PC-3 (cell line): ENCODE measurements around the gene HHAT. TPM values are rescaled to one million over a fixed set of nuclear protein-coding genes. Genes with fewer than 3 reads are reported as not detected.

ENCODE experiments used
- ATAC-seq: fragments of 200-7000 bp; cut with Tn5 transposase; 2 replicates; pipeline ENCODE4 v1.9.1; 2020; ENCODE audit warnings: mild to moderate bottlenecking, moderate library complexity
- BruUV-seq: library from RNA; stranded (reverse); fragments of 400-500 nt; replicated peaks from 2 replicates; lab custom pipeline; 2021; lab: Mats Ljungman, UMichigan
- CTCF ChIA-PET: fragments of 300-600 bp; sonication (Branson Sonifier 250); formaldehyde crosslinking; loops from one replicate; lab custom pipeline; 2022; ENCODE audit warnings: antibody characterized with exemption; lab: Charles Lee
- POLR2A ChIA-PET: fragments of 300-600 bp; sonication (Branson Sonifier 250); formaldehyde crosslinking; loops from one replicate; lab custom pipeline; 2022; ENCODE audit warnings: antibody characterized with exemption; ENCODE audit not compliant: unreplicated experiment; lab: Charles Lee
- DNase-seq: peaks from one replicate; pipeline ENCODE4 v3.0.0-alpha.2; 2015
- H2AFZ ChIP-seq: fragments of 300-600 bp; sonication (generic); 2 replicates; pipeline ENCODE4 v1.6.0; 2016; ENCODE audit warnings: antibody characterized with exemption, low read length
- H3F3A ChIP-seq: fragments of 300-600 bp; sonication (generic); one replicate; pipeline ENCODE4 v1.6.0; 2017; ENCODE audit warnings: antibody characterized with exemption, low read length, control low read depth, mild to moderate bottlenecking; ENCODE audit not compliant: unreplicated experiment
- H3K27ac ChIP-seq: fragments of 300-600 bp; sonication (generic); 2 replicates; pipeline ENCODE4 v1.5.1; 2016; ENCODE audit warnings: mild to moderate bottlenecking, low read length
- H3K27me3 ChIP-seq: fragments of 300-600 bp; sonication (generic); 2 replicates; pipeline ENCODE4 v1.6.1; 2016; ENCODE audit warnings: low read length, mixed read lengths
- H3K36me3 ChIP-seq: fragments of 300-600 bp; sonication (generic); 2 replicates; pipeline ENCODE4 v1.6.1; 2016; ENCODE audit warnings: low read depth, mixed run types, low read length, mixed read lengths
- H3K4me1 ChIP-seq: fragments of 300-600 bp; sonication (generic); 2 replicates; pipeline ENCODE4 v1.5.1; 2016; ENCODE audit warnings: low read length; ENCODE audit not compliant: insufficient read depth
- H3K4me2 ChIP-seq: fragments of 300-600 bp; sonication (generic); 2 replicates; pipeline ENCODE4 v1.6.0; 2016; ENCODE audit warnings: low read length
- H3K4me3 ChIP-seq: fragments of 300-600 bp; sonication (generic); 2 replicates; pipeline ENCODE4 v1.5.1; 2016; ENCODE audit warnings: mild to moderate bottlenecking, low read length, mixed read lengths
- H3K79me2 ChIP-seq: fragments of 300-600 bp; sonication (generic); 2 replicates; pipeline ENCODE4 v1.6.1; 2017; ENCODE audit warnings: low read length, mixed read lengths
- H3K9ac ChIP-seq: fragments of 300-600 bp; sonication (generic); 2 replicates; pipeline ENCODE4 v1.6.0; 2016; ENCODE audit warnings: mild to moderate bottlenecking, low read length
- H3K9me2 ChIP-seq: fragments of 300-600 bp; sonication (generic); replicated peaks from 2 replicates; pipeline ENCODE4 v1.6.1; 2016; ENCODE audit warnings: mixed run types, low read length, mixed read lengths
- H3K9me3 ChIP-seq: fragments of 300-600 bp; sonication (generic); 2 replicates; pipeline ENCODE4 v1.6.1; 2016; ENCODE audit warnings: low read length, mixed read lengths
- H4K20me1 ChIP-seq: fragments of 300-600 bp; sonication (generic); 2 replicates; pipeline ENCODE4 v1.6.1; 2016; ENCODE audit warnings: low read length, mixed read lengths
- EZH2 ChIP-seq: fragments of 300-600 bp; sonication (generic); IDR thresholded peaks from one replicate; pipeline ENCODE4 v1.6.1; 2017; ENCODE audit warnings: antibody characterized with exemption, mild to moderate bottlenecking, low read length; ENCODE audit not compliant: unreplicated experiment
- EZH2phosphoT487 ChIP-seq: fragments of 300-600 bp; sonication (generic); IDR thresholded peaks from 2 replicates; pipeline ENCODE4 v1.6.1; 2018; ENCODE audit warnings: mild to moderate bottlenecking, antibody characterized with exemption, low read length, borderline replicate concordance
- intact Hi-C: fragments of 100-400 bp; cut with micrococcal nuclease; formaldehyde crosslinking; loops from 2 replicates; pipeline ENCODE4 v1.9.0; 2023
- total RNA-seq: library from RNA; depleted of rRNA; stranded (reverse); fragments of >200 nt; gene quantifications from 2 replicates; pipeline ENCODE4 v1.2.3, GENCODE V29; 2014
- TF ChIP-seq, protein P1 (sequence below): fragments of 300-600 bp; sonication (generic); conservative IDR thresholded peaks from 2 replicates; pipeline ENCODE4 v1.5.1; 2017; ENCODE audit warnings: antibody characterized with exemption, low read depth, mild to moderate bottlenecking, low read length

HHAT gene
- total RNA-seq, 1 experiment from 2014 or later: 3.4 TPM

DNA sequence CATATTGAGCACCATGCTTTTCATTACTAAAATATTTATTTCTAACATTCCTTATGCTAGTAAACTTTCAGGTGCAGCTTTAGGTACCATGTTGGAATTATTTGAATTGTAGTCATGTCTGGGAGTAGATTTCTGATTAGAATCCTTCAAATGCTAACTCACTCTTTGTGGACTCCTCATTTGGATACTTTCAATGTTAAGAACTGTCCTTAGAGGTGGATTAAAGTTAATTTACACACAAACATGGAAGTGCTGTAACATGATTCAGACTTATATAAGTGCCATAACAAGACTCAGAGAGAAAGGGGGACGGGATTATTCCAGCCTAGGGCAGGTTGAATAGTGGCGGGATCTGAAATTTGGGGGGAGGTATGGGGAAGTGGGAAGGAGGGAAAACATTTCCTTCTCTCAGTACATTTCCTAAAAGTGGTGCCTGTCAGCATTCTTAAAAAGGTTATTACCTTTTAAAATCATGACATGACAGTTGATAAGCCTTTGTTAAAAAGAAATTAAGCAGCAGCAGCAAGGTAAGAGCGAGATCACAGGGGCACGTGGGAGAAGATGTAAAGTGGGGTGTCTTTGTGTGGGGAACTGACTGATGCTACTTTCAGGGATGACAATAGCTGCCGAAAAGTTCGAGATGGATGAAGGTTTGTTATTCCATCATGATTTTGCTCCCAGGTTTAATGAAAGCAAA lies 44.4 kb downstream of the HHAT start:
- peak overlapping the region; percentile 83 for H3K27ac ChIP-seq
- peaks cover 42% of the 10 kb centered on the region for H3K4me1 ChIP-seq
- no peak overlapping the region for H2AFZ ChIP-seq
- BruUV-seq: no TSS peak
- DNase-seq: no peak
- H4K20me1 ChIP-seq: no peaks in the 10 kb centered on the region
- TF ChIP-seq, protein P1, sequence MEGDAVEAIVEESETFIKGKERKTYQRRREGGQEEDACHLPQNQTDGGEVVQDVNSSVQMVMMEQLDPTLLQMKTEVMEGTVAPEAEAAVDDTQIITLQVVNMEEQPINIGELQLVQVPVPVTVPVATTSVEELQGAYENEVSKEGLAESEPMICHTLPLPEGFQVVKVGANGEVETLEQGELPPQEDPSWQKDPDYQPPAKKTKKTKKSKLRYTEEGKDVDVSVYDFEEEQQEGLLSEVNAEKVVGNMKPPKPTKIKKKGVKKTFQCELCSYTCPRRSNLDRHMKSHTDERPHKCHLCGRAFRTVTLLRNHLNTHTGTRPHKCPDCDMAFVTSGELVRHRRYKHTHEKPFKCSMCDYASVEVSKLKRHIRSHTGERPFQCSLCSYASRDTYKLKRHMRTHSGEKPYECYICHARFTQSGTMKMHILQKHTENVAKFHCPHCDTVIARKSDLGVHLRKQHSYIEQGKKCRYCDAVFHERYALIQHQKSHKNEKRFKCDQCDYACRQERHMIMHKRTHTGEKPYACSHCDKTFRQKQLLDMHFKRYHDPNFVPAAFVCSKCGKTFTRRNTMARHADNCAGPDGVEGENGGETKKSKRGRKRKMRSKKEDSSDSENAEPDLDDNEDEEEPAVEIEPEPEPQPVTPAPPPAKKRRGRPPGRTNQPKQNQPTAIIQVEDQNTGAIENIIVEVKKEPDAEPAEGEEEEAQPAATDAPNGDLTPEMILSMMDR: no peak
- TF ChIP-seq EZH2phosphoT487 (no peak), EZH2 (no peak)
- no peak; the same call in 1 of the 2 replicates for ATAC-seq
- no peaks in the 10 kb centered on the region for H3K9me3 ChIP-seq
- H3F3A ChIP-seq: no peaks in the 10 kb centered on the region
- H3K36me3 ChIP-seq: no peaks in the 10 kb centered on the region
- H3K4me2 ChIP-seq: peak overlapping the region; percentile 16
- no peak overlapping the region for H3K9ac ChIP-seq
- ChIA-PET CTCF (interaction anchor here (0.8 to 1.1 kb wide), 2 partner anchors 12 to 27 kb away, joined by 3 to 4 read pairs; no protein-coding TSS in a partner anchor), POLR2A (interaction anchor here (0.7 to 1.0 kb wide), 2 partner anchors 44 to 151 kb away, joined by 4 to 9 read pairs; no protein-coding TSS in a partner anchor)
- intact Hi-C loops: no loop called here
- H3K4me3 ChIP-seq: no peak overlapping the region
- no peaks in the 10 kb centered on the region for H3K79me2 ChIP-seq
- no peaks in the 10 kb centered on the region for H3K9me2 ChIP-seq
- H3K27me3 ChIP-seq: no peaks in the 10 kb centered on the region

DNA sequence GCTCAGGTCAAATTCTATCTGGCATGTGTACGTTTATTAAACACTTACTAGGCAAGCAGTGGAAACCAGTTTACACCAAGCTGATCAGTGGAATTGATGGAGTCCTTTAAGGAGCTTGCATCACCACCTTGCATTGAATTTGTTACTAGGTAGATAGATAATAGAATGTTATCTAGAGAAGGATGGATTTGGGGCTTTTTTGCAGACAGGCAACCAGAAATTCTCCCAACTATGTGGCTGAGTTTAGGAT lies 44.9 kb downstream of the HHAT start:
- DNase-seq: no peak
- Histone ChIP-seq H3F3A (no peaks in the 10 kb centered on the region), H2AFZ (no peak overlapping the region), H3K79me2 (no peaks in the 10 kb centered on the region), H4K20me1 (no peaks in the 10 kb centered on the region), H3K9me3 (no peaks in the 10 kb centered on the region), H3K4me1 (peaks cover 45% of the 10 kb centered on the region), H3K36me3 (no peaks in the 10 kb centered on the region), H3K27me3 (no peaks in the 10 kb centered on the region), H3K4me2 (peak overlapping the region; percentile 16), H3K4me3 (no peak overlapping the region), H3K27ac (peak overlapping the region; percentile 83), H3K9me2 (no peaks in the 10 kb centered on the region), H3K9ac (no peak overlapping the region)
- TF ChIP-seq, protein P1: no peak
- TF ChIP-seq EZH2phosphoT487: no peak
- TF ChIP-seq EZH2: no peak
- BruUV-seq: no TSS peak
- ChIA-PET POLR2A (interaction anchor here (0.6 to 1.0 kb wide), 3 partner anchors 44 to 1205 kb away, joined by 4 to 9 read pairs (median 6); partner anchors contain the start of gene SLC30A1), CTCF (interaction anchor here (0.8 to 1.1 kb wide), 2 partner anchors 12 to 26 kb away, joined by 3 to 4 read pairs; no protein-coding TSS in a partner anchor)
- no peak for ATAC-seq
- intact Hi-C loops: no loop called here
